H9 (cell line): ENCODE data around the gene TARM1. TPM values are rescaled to one million over a fixed set of nuclear protein-coding genes. Genes with fewer than 3 reads are reported as not detected.

Experiments used
- DNase-seq: peaks from one replicate; pipeline ENCODE4 v3.0.0-alpha.2; 2017
- H2AFZ ChIP-seq: one replicate; pipeline ENCODE4 v1.6.1; 2013; ENCODE audit warnings: mild to moderate bottlenecking, low read length, control low read depth, moderate library complexity
- H2AK5ac ChIP-seq: 2 replicates; pipeline ENCODE4 v1.6.1; 2013; ENCODE audit warnings: low read length, control low read depth, mixed read lengths; ENCODE audit not compliant: insufficient read length
- H2BK120ac ChIP-seq: one replicate; pipeline ENCODE4 v1.6.1; 2013; ENCODE audit warnings: low read depth, mild to moderate bottlenecking, low read length, control low read depth, inconsistent platforms; ENCODE audit not compliant: poor library complexity, severe bottlenecking
- H2BK12ac ChIP-seq: 2 replicates; pipeline ENCODE4 v1.6.1; 2013; ENCODE audit warnings: low read length, control low read depth, mixed read lengths, low read depth; ENCODE audit not compliant: insufficient read length
- H2BK15ac ChIP-seq: 2 replicates; pipeline ENCODE4 v1.6.1; 2013; ENCODE audit warnings: low read depth, low read length, control low read depth
- H2BK20ac ChIP-seq: one replicate; pipeline ENCODE4 v1.6.1; 2013; ENCODE audit warnings: low read depth, mild to moderate bottlenecking, low read length, control low read depth, inconsistent platforms; ENCODE audit not compliant: poor library complexity, severe bottlenecking
- H2BK5ac ChIP-seq: 2 replicates; pipeline ENCODE4 v1.6.1; 2013; ENCODE audit warnings: low read length, control low read depth, mixed read lengths; ENCODE audit not compliant: insufficient read length
- H3K14ac ChIP-seq: 2 replicates; pipeline ENCODE4 v1.6.1; 2013; ENCODE audit warnings: low read length, control low read depth; ENCODE audit not compliant: insufficient read depth
- H3K18ac ChIP-seq: 2 replicates; pipeline ENCODE4 v1.6.1; 2013; ENCODE audit warnings: low read depth, mild to moderate bottlenecking, mixed read lengths, low read length, control low read depth; ENCODE audit not compliant: insufficient read length
- H3K23ac ChIP-seq: 2 replicates; pipeline ENCODE4 v1.6.1; 2013; ENCODE audit warnings: low read length, control low read depth, mixed read lengths, low read depth; ENCODE audit not compliant: insufficient read length
- H3K23me2 ChIP-seq: 2 replicates; pipeline ENCODE4 v1.6.1; 2013; ENCODE audit warnings: low read depth, mild to moderate bottlenecking, mixed read lengths, low read length, control low read depth; ENCODE audit not compliant: insufficient read length, poor library complexity, severe bottlenecking
- H3K27ac ChIP-seq: 2 replicates; pipeline ENCODE4 v1.5.1; 2013; ENCODE audit warnings: low read length, control low read depth, mixed read lengths, low read depth; ENCODE audit not compliant: insufficient read length
- H3K27me3 ChIP-seq: 2 replicates; pipeline ENCODE4 v1.6.1; 2013; ENCODE audit warnings: low read length, control low read depth, inconsistent platforms; ENCODE audit not compliant: insufficient read depth
- H3K4ac ChIP-seq: 2 replicates; pipeline ENCODE4 v1.6.1; 2013; ENCODE audit warnings: low read depth, mild to moderate bottlenecking, control low read depth, inconsistent platforms, low read length, moderate library complexity
- H3K4me1 ChIP-seq: 2 replicates; pipeline ENCODE4 v1.6.1; 2013; ENCODE audit warnings: low read length, control low read depth, inconsistent platforms; ENCODE audit not compliant: insufficient read depth
- H3K4me2 ChIP-seq: 2 replicates; pipeline ENCODE4 v1.6.1; 2013; ENCODE audit warnings: low read length, control low read depth, mixed read lengths; ENCODE audit not compliant: insufficient read length, insufficient read depth
- H3K56ac ChIP-seq: 2 replicates; pipeline ENCODE4 v1.6.1; 2013; ENCODE audit warnings: low read depth, mild to moderate bottlenecking, mixed read lengths, low read length, control low read depth; ENCODE audit not compliant: insufficient read length
- H3K79me1 ChIP-seq: 2 replicates; pipeline ENCODE4 v1.6.1; 2013; ENCODE audit warnings: low read depth, mild to moderate bottlenecking, moderate library complexity, low read length, control low read depth, inconsistent platforms; ENCODE audit not compliant: insufficient read depth, poor library complexity, severe bottlenecking
- H3K79me2 ChIP-seq: 2 replicates; pipeline ENCODE4 v1.6.1; 2013; ENCODE audit warnings: low read length, control low read depth, inconsistent platforms; ENCODE audit not compliant: insufficient read depth
- H3K9ac ChIP-seq: 2 replicates; pipeline ENCODE4 v1.6.1; 2013; ENCODE audit warnings: low read length, control low read depth, mixed read lengths; ENCODE audit not compliant: insufficient read length; ENCODE audit errors: extremely low read depth
- H3K9me3 ChIP-seq: one replicate; pipeline ENCODE4 v1.6.1; 2013; ENCODE audit warnings: low read depth, low read length, inconsistent platforms; ENCODE audit not compliant: control insufficient read depth
- H3T11ph ChIP-seq: one replicate; pipeline ENCODE4 v1.6.1; 2013; ENCODE audit warnings: mild to moderate bottlenecking, low read length, control low read depth, inconsistent platforms
- H4K20me1 ChIP-seq: one replicate; pipeline ENCODE4 v1.6.1; 2013; ENCODE audit not compliant: control insufficient read depth, insufficient read length, insufficient read depth
- H4K5ac ChIP-seq: 2 replicates; pipeline ENCODE4 v1.6.1; 2013; ENCODE audit warnings: low read depth, mild to moderate bottlenecking, mixed read lengths, low read length, control low read depth; ENCODE audit not compliant: insufficient read length
- H4K8ac ChIP-seq: replicated peaks from 2 replicates; pipeline ENCODE4 v1.6.1; 2013; ENCODE audit warnings: low read length, control low read depth, mixed read lengths, low read depth; ENCODE audit not compliant: insufficient read length
- H4K91ac ChIP-seq: 2 replicates; pipeline ENCODE4 v1.6.1; 2013; ENCODE audit warnings: low read depth, mild to moderate bottlenecking, moderate library complexity, mixed read lengths, low read length, control low read depth; ENCODE audit not compliant: insufficient read length
- H3K27ac Mint-ChIP-seq, 3 experiments: 2 replicates in 2 of 3; 3 replicates in 1 of 3; pipeline ENCODE4 v1.8.0; 2020 to 2021; ENCODE audit warnings: mixed read lengths in 3 of 3, mild to moderate bottlenecking in 1 of 3, moderate library complexity in 1 of 3
- H3K27me3 Mint-ChIP-seq: 2 replicates; pipeline ENCODE4 v1.8.0; 2021; ENCODE audit warnings: low read depth, mild to moderate bottlenecking, moderate library complexity, mixed read lengths
- H3K36me3 Mint-ChIP-seq, 3 experiments: 2 replicates in 2 of 3; 3 replicates in 1 of 3; pipeline ENCODE4 v1.8.0; 2020 to 2021; ENCODE audit warnings: low read depth in 3 of 3, mixed read lengths in 3 of 3; ENCODE audit not compliant: insufficient read depth in 1 of 3
- H3K4me1 Mint-ChIP-seq, 2 experiments: 2 replicates each; pipeline ENCODE4 v1.8.0; 2020; ENCODE audit warnings: mixed read lengths in 2 of 2
- H3K4me3 Mint-ChIP-seq, 2 experiments: 2 replicates in 1 of 2; 3 replicates in 1 of 2; pipeline ENCODE4 v1.8.0; 2020 to 2021; ENCODE audit warnings: mild to moderate bottlenecking in 2 of 2, mixed read lengths in 2 of 2, moderate library complexity in 1 of 2
- H3K9me3 Mint-ChIP-seq, 2 experiments: 2 replicates in 1 of 2; 3 replicates in 1 of 2; pipeline ENCODE4 v1.8.0; 2020; ENCODE audit warnings: mild to moderate bottlenecking in 2 of 2, mixed read lengths in 2 of 2, moderate library complexity in 1 of 2
- WGBS: extraction: QIAGEN DNeasy Blood & Tissue Kit; methylation state at CpG from one replicate; pipeline ENCODE4 v1.1.7; 2013; ENCODE audit warnings: missing lambda C conversion rate, low lambda C conversion rate, mixed read lengths; ENCODE audit not compliant: insufficient read length; ENCODE audit errors: extremely low coverage; 5-methylcytosine and 5-hydroxymethylcytosine counted together
- total RNA-seq: library from RNA; stranded (reverse); gene quantifications from 2 replicates; pipeline ENCODE4 v1.2.1, GENCODE V29; 2021
- TF ChIP-seq, protein P1 (sequence below): fragments of 200-600 bp; sonication (generic); conservative IDR thresholded peaks from 3 replicates; pipeline ENCODE4 v1.8.0; 2021; ENCODE audit warnings: antibody characterized with exemption, mild to moderate bottlenecking

Gene TARM1
- total RNA-seq, 1 experiment from 2014 or later, result not detected

DNA sequence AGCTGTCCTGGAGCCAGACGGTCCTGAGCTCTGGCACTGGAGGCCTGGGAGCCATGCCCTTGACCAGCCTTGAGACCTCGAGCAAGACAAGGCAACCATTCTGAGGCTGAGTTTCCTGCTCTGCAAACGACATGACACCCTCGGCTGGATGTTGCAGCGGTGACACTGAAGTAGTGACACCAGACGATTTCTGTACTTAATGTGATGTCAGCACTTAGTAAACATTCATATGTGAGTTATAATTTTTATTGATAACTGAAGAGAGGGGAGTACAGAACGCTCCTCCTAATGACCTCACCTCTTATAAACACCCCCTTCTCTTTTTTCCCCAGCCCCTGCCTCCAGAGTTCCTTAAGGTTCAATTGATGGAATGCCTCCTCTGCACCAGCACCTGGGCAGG is 27.3 kb upstream of the TARM1 start:
- peaks cover 42 to 68% (median 68%) of the 10 kb centered on the region in 3 experiments for H3K36me3 Mint-ChIP-seq
- H3K4me1 Mint-ChIP-seq, result no peaks in the 10 kb centered on the region
- H3K4me1 ChIP-seq, result no peaks in the 10 kb centered on the region
- DNase-seq, result no peak
- no CpG with 5 or more reads among the region's 7 CpGs for WGBS
- H3K27ac Mint-ChIP-seq, result no peak overlapping the region; a peak in 1 of 7 replicates
- no peak overlapping the region for H3K4me2 ChIP-seq
- H2BK12ac ChIP-seq, result no peak overlapping the region
- H2BK15ac ChIP-seq, result no peak overlapping the region
- no peak overlapping the region for H2AK5ac ChIP-seq
- H4K5ac ChIP-seq, result no peak overlapping the region
- H3K4me3 Mint-ChIP-seq, result no peak overlapping the region; a peak in 1 of 5 replicates
- no peak overlapping the region for H2BK20ac ChIP-seq
- no peak overlapping the region for H2AFZ ChIP-seq
- no peak overlapping the region for H4K8ac ChIP-seq
- H2BK120ac ChIP-seq, result no peak overlapping the region
- no peak overlapping the region for H3K27ac ChIP-seq
- peaks cover under 1% of the 10 kb centered on the region for H3K79me1 ChIP-seq
- H4K91ac ChIP-seq, result no peak overlapping the region
- no peak overlapping the region for H3K23ac ChIP-seq
- TF ChIP-seq, protein P1, sequence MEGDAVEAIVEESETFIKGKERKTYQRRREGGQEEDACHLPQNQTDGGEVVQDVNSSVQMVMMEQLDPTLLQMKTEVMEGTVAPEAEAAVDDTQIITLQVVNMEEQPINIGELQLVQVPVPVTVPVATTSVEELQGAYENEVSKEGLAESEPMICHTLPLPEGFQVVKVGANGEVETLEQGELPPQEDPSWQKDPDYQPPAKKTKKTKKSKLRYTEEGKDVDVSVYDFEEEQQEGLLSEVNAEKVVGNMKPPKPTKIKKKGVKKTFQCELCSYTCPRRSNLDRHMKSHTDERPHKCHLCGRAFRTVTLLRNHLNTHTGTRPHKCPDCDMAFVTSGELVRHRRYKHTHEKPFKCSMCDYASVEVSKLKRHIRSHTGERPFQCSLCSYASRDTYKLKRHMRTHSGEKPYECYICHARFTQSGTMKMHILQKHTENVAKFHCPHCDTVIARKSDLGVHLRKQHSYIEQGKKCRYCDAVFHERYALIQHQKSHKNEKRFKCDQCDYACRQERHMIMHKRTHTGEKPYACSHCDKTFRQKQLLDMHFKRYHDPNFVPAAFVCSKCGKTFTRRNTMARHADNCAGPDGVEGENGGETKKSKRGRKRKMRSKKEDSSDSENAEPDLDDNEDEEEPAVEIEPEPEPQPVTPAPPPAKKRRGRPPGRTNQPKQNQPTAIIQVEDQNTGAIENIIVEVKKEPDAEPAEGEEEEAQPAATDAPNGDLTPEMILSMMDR, result no peak
- H3K18ac ChIP-seq, result no peak overlapping the region
- no peaks in the 10 kb centered on the region for H3K79me2 ChIP-seq
- H3K27me3 Mint-ChIP-seq, result no peaks in the 10 kb centered on the region
- H4K20me1 ChIP-seq, result no peaks in the 10 kb centered on the region
- no peak overlapping the region for H3T11ph ChIP-seq
- H3K27me3 ChIP-seq, result no peaks in the 10 kb centered on the region
- H3K9me3 ChIP-seq, result no peaks in the 10 kb centered on the region
- peaks cover under 1% of the 10 kb centered on the region for H3K23me2 ChIP-seq
- no peak overlapping the region for H3K14ac ChIP-seq
- peaks cover 0 to 2% of the 10 kb centered on the region in 2 experiments; a peak in 2 of 5 replicates for H3K9me3 Mint-ChIP-seq
- no peak overlapping the region for H3K4ac ChIP-seq
- no peak overlapping the region for H3K9ac ChIP-seq
- no peak overlapping the region for H2BK5ac ChIP-seq
- no peak overlapping the region for H3K56ac ChIP-seq
